Measurements from ENCODE around the gene CHST15.

GRCh38 chr10:124052561-124052960 is 40.8 kb downstream of the CHST15 start:
- TF ChIP-seq POLR2A (IDR thresholded peaks at IDR 0.05) (no peak), CTCF (IDR thresholded peaks at IDR 0.05) (no peak)
